GM18873 (cell line): Measurements from ENCODE around the gene FAAH.

Source experiments
- ATAC-seq: cut with Tn5 transposase; IDR thresholded peaks from one replicate; pipeline ENCODE4 v1.9.1; 2021; ENCODE audit warnings: mild to moderate bottlenecking, moderate library complexity, moderate number of reproducible peaks; ENCODE audit not compliant: unreplicated experiment, low FRiP score

Gene FAAH

DNA sequence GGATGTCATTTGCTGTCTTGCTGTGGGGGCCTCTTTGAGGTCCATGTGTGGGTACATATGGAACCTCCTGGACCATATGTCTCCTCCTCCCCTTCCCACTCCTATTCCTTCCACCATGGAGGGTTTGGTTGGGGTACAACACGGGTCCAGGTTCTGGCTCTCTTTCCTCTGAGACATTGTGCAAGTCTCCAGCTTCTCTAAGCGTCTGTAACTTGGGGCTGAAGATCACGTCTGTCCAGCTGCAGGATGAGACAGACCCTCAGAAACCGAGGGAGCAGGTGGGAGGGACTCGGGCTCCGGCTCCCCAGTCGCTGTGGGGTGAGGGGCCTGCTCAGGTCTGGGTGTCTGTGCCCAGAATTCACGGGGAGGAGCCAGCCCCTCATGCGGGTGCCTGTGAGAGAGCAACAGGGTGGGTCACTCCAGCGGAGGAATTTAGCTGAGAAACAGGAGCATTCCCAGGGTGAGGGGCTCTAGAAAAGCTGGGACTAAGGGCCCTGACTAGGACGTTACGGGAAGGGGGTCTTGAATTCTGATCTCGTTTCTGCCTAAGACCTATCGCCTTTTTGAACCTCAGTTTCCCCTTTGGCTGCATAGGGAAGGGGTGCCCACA lies 53.5 kb downstream of the FAAH start:
- ATAC-seq: no peak

DNA sequence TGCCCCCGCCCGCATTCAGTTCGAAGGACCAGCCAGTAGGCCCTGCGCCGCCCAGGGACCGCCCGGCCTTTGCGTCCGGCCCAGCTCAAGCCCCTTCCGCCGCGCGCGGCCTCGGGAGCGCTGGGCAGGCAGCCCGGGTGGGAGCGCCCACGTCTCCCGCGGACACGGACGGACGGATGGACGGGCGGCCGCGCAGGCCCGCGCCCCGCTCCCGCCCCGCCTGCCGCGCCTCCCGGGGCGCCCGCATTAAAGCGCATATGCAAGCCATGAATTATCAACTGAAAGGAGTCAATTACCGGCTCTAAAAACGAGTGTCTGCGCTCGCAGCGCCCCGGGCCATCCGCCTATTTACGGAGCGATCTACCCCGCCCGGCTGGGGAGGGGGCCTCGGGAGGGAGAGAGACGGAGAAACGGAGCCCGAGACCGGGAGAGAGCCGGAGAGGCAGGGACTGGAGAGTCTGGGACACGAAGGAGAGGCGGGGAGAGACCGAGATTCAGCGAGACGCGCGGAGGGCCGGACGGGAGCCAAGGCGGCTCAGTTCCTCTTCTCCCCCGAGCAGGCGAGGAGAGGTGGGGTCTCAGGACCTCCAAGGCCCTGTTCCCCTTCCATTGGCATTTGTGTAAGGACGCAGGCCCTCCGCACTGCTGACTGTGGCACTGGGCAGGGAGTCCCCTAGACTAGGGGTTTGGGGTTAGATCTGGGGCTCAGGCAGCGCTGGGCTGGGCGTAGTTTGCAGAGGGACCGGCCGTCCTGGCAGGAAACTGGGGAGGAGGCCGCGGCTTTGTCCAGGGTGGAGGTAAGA lies 54.2 kb downstream of the FAAH start:
- ATAC-seq: no peak

DNA sequence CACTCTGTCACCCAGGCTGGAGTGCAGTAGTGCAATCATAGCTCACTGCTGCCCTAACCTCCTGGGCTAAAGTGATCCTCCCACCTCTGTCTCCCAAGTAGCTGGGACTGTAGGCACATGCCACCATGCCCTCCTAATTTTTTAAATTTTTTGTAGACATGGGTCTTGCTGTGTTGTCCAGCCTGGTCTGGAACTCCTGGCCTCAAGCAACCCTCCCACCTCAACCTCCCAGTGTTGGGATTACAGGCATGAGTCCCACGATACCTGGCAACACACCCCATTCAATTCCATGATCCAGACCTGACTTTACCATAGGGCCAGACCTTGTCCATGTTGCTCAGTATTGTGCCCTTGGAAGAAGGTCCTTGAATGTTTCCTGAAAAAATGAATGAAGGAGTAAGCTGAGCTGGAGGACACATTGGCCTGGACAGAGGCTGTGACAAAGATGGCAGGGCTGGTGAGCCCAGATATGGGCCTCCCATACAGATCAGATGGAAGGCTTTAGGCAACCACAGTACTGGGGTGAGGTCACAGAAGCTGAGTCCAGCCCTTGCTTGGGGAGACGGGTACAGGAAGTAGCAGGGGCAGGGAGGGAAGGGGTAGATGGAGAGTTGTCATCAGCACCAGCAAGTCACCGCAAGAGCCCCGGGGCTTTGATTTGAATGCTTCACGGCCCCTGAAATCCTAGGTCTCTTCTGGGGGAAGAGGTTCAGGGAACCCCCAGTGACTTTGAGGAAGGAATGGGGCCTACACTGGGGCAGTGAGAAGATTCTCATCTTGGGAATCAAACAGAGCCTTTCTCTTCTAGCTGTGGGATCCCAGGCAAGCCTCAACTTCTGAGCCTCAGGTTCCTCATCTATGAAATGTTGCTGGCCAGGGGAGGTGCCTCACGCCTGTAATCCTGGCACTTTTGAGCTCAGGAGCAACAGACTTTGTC lies 55.4 kb downstream of the FAAH start:
- no peak for ATAC-seq

DNA sequence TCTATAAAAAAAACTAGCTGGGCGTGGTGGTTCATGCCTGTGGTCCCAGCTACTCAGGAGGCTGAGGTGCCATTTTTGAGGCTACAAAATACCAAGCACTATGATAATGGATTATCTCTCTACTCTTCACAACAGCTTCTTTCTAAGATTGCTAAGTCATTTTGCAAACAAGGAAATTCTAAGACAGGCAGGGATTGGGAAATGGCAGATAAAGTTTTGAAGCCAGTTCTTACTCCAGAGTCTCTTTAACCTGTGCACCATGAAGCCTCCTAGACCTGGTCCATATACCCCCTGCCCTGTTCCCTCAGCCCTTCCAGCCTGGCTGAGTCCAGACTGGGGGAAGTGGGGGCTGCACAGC lies 56.0 kb downstream of the FAAH start:
- ATAC-seq: no peak

DNA sequence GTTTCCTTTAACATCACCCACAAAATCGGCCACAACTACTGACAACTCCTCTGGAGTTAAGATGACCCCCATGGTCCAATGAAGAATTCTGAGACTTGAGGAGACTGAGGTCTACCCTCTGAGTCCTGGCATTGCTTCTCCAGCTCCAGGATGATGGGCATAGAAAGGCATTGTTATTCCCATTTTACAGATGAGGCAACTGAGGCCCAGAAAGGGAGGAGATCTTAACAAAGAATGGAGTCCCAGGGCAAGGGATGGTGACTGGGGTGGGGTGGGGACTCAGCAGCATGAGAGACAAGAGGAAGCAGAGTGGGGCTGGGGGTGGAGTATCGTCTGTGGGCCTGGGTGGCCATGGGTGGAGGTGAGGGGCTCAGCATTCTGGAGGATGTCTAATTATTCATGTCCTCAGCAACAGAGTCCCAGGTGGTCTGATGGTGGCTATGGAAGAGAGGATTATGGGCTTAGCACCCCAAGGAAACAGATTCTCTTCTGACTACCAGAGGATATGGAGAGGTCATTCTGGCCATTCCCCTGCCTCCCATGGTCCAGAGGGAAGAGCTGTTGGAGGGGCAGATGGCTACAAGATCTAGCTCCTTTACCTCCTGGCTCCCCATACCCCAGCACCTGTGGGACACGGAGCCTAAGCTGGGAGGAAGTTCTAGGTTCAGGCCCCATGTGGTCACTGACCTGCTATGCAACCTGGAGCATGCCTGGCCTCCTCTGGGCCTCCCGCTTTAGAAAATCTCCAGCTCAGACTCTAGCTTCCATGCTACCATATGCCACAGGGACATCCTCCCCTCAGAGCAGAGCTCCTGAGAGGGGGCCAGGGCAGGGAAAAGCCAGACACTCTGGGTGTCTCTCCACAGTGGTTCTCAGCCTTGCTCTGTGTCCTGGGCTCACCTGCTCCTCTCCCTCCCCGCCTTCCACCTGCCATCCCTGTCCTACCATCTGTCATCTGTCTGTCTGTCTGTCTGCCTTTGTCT lies 58.1 kb downstream of the FAAH start:
- ATAC-seq: no peak

DNA sequence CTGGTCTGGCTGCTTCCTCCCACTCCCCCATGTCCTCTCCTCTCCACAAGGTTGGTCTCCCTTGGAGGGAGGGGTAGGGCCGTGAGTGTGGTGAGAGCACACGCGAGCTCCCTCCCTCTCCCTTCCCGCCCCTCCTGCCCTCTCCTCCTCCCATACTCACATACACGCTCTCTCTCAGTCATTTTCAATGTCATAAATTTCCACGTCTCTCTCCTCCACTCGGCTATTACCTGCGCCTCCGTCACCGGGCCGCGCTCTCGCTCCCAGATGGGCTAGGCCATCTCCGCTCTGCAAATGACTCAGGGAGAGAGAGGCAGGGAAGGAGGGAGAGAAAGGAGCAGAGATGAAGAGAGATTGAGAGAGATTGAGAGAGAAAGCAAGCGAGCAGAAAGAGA lies 58.8 kb downstream of the FAAH start:
- ATAC-seq: no peak

DNA sequence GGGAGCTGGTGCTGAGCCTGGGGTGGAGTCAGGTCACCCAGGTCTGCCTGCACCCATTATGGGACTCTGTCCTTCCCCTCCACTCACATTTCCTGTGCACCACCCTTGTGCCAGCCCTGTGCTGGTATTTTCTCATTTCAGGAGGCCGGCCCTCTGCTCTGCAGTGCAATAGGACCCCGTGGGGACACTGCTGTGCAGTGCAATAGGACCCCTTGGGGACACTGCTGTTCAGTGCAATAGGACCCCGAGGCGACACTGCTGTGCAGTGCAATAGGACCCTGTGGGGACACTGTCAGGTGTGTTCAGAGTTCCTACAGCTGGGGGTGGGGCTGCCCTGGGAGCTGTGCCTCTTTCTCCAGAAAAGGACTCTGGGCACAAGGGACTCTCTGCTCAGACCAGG lies 59.3 kb downstream of the FAAH start:
- no peak for ATAC-seq

DNA sequence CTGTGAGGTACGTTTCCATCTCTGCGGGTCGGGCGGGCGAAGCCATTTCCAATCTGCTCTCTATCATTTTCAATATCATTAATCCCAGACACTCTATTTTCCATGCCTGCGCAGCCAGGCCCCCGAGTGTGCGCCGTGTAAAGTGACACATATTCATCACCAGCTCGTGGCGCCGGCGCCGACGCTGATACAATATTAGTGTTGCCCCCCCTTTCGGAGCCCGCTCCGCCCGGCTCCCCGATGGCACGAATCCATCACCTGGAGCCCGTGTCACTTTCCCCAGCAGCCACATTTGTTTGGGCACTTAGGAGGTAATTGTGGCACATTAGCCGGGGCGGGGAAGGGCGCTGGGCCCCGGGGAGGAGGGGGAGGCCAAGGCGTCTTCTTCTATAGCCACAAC lies 61.8 kb downstream of the FAAH start:
- ATAC-seq: no peak

DNA sequence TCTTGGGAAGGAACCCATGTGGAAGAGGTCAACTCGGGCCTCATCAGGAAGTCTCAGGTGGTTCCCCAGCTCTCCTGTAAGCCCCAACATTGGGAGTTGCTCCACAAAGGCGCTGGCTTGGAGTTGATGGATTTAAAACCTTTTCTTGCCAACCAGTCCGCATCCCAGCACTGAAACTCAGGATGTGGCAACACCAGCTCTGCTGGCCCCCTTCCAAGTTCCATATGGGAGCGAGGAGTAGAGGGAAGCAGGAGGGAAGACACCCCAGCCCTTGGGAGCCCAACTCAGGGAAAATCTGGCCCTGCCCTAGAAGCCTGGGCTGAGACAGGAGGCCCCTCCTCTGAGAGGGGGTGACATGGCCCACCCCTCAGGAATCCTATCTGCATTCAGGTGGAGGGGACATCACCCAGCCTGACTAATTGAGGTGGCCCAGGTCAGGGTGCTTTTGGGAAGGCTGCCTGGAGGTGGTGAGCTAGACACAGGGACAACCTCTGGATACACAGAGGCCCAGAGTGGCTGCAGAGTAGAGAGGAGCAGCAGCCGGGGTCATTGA lies 62.4 kb downstream of the FAAH start:
- ATAC-seq: no peak

DNA sequence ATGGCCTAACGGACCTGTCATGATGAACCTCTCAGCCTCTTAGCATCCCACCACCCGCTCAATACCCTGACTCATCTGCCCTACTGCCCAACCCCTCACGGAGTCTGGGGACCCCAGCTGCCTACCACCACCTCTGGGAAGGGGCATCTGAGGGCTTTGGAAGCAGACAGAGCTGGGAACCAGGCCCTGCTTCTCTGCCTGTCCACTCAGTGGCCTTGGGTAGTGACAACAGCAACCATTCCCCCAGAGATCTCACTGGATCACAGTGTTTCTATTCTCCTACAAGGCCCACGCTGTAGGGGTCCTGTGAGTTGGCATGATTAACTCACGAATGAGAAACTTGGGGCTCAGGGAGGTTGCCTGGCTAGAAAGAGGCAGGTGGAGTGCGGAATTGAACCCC lies 63.1 kb downstream of the FAAH start:
- ATAC-seq: no peak

DNA sequence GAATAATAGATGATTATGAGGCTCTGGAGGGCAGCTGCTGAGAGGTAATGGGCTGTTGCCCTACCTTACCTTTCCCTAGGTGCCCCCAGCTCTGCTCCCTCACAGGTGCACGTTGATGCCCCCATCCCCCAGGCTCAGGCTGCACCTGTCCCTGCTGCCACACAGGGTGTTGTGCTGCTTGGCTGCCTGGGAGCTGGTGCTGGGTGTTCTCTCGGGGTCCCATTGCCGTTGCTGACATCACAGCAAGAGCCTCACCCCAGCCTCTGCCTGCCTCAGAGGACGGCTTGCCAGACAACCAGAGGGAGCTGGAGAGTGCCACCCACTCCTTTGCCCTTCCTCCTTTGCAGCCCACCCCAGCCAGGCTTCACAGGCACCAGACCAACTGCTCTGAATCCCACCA lies 64.1 kb downstream of the FAAH start:
- ATAC-seq: no peak

DNA sequence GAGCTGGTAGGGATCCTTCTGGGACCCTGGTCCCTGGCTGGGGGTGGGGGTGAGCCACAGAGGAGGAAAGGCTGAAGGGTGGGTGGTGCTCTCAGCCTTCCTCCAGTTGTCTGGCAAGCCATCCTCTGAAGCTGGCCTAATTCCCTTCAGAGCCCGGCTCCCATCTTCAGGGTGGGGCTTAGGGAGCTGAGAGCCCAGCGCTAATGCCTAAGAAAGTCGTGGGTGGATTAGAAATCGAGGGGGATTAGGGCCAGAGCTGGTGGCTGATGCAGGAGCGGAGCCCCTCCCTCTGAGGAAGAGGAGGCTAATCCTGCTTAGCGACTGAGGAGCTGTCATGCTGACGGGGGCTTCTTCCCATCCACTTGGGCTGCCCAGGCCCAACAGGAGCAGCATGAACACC lies 64.7 kb downstream of the FAAH start:
- ATAC-seq: no peak

DNA sequence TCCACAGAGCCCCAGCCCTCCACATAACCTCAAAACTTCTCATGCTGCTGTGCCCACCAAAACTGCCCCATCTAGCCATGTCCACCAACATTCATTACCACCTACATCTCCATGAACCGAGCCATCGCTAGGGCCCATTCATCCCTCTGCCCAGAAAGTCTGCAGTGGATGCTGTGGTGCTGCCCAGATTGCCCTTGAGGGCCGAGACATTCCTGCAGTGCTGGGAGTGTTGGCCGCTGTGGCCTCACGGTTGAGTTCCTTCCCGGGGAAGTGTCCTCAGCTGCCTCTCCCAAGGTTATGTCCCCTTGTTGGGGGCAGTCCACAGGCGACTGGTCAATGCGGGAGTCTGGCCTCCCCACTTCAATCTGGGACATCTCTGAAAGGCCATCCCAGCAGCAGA lies 65.2 kb downstream of the FAAH start:
- ATAC-seq: no peak

DNA sequence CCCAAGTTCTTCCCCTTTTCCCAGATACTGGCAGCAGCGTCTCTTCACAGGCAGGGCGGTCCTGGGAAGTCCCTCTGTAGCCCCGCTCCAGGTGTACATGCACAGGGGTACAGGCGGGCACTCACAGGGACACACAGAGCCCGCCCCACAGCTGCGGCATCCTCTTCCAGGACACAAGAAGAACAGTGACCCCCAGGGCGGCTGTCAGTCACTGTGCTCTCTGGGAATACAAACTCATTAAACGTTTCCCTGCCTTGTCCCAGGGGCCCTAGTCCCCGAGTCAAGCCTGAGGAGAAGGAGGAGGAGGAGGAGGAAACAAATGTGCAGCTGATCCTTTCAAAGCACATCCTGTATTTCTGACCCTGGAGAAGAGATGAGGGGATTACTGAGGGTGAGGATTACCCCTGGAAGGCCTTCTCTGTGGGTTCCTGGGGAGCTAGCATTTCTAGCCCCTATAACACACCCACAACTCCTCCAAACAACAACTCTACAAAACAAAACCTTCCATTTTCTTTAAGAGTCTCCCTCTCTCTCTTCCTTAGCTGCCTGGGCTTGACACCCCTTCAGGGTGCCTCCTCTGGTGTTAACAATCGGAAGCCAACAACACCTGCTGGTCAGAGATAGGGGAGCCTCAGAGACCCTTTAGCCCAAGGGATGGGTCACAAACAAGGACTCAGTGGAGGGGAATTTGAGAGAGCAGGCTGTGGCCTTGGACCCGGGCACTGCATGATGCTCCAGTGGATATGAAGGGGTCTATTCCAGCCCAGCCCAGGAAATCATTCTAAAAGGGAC lies 67.1 kb downstream of the FAAH start:
- ATAC-seq: no peak

DNA sequence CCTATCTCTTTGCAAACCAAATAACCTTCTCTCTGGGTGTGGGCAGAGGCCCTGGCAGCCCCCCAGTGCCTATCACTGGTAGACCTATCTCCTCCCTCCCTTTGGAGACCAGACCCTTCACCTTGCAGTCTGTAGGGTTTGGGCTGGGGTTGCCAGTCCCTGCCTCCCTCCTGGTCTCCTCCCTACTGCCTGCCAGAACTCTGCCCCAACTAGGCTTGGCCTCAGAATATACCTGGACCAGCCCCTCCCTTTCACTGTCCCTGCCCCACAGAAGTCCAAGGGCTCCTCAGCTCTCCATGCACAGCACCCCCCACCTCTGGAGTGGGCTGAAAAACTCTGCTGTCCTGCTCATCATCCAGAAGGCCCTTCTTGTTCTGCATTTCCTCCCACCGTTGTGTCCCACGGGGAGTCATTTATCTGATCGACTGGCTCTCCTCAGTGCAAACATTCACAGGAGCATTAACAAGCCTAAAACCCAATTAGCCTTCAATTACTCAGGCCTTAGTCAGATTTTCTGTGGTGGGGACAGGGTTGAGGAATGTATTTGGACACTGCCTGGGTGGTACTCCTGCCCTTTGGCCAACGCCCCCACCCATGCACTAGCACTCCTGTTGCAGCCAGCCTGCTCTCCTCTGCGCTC lies 67.8 kb downstream of the FAAH start:
- no peak for ATAC-seq
